Activated CD8-positive, alpha-beta T cell treated with anti-CD3 and anti-CD28 coated beads for 36 hours (primary cell): Measurements from ENCODE around the gene CABP7. TPM values are rescaled to one million over a fixed set of nuclear protein-coding genes. Genes with fewer than 3 reads are reported as not detected.

Experiments
- ATAC-seq: fragments of 200-7000 bp; cut with Tn5 transposase; one replicate; pipeline ENCODE4 v1.10.0; 2021; ENCODE audit warnings: mild to moderate bottlenecking, moderate library complexity
- CTCF ChIA-PET: fragments of 350-600 bp; sonication (Branson Sonifier 250); formaldehyde crosslinking; loops from one replicate; lab custom pipeline; 2021; ENCODE audit warnings: antibody characterized with exemption; lab: Charles Lee
- POLR2A ChIA-PET: fragments of 350-600 bp; sonication (Branson Sonifier 250); formaldehyde crosslinking; loops from one replicate; lab custom pipeline; 2021; ENCODE audit warnings: antibody characterized with exemption; lab: Charles Lee
- DNase-seq: peaks from one replicate; pipeline ENCODE4 v3.0.0-alpha.2; 2020
- H3K27ac Mint-ChIP-seq: one replicate; pipeline ENCODE4 v1.8.0; 2021; ENCODE audit warnings: mild to moderate bottlenecking, mixed read lengths
- H3K27me3 Mint-ChIP-seq: one replicate; pipeline ENCODE4 v1.8.0; 2021; ENCODE audit warnings: mixed read lengths
- H3K36me3 Mint-ChIP-seq: one replicate; pipeline ENCODE4 v1.8.0; 2021; ENCODE audit warnings: low read depth, mixed read lengths
- H3K4me1 Mint-ChIP-seq: one replicate; pipeline ENCODE4 v1.8.0; 2021; ENCODE audit warnings: low read depth, mixed read lengths
- H3K4me3 Mint-ChIP-seq: one replicate; pipeline ENCODE4 v1.8.0; 2021; ENCODE audit warnings: mild to moderate bottlenecking, moderate library complexity, mixed read lengths
- H3K9me3 Mint-ChIP-seq: one replicate; pipeline ENCODE4 v1.8.0; 2021; ENCODE audit warnings: mixed read lengths
- CTCF ChIP-seq: fragments of 200-600 bp; IDR thresholded peaks from one replicate; pipeline ENCODE4 v1.8.0; 2022; ENCODE audit warnings: antibody characterized with exemption, mild to moderate bottlenecking
- intact Hi-C: fragments of 100-400 bp; cut with micrococcal nuclease; formaldehyde crosslinking; loops from one replicate; pipeline ENCODE4 v1.10.0; 2022
- total RNA-seq, 2 experiments: library from RNA; stranded (reverse); gene quantifications; one replicate each; pipeline ENCODE4 v1.2.3, GENCODE V29; 2021

The CABP7 gene
- total RNA-seq, 2 experiments from 2014 or later, result 0.09 TPM; not detected in 1

DNA sequence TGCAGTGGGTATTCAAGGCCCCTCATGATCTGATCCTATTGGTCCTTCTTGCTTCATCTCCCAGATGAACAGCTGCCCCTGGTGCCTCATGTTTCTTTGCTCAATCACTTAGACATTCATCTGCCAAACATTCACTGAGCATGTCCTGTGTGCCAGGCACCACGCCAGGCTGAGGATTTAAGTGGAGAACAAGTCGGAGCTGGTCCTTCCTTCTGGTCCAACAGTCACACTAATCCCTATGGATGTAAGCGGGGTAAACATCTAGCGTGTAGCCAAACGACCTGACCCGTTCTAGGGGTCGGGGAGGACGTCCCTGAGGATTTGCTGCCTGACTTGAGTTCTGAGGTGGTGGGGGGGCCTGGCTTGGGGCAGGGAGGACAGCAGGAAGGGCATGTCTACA is 25.1 kb downstream of the CABP7 start:
- Mint-ChIP-seq H3K27ac (no peak overlapping the region), H3K27me3 (no peaks in the 10 kb centered on the region), H3K9me3 (no peaks in the 10 kb centered on the region), H3K4me1 (peaks cover 4% of the 10 kb centered on the region), H3K4me3 (no peak overlapping the region), H3K36me3 (peaks cover 8% of the 10 kb centered on the region)
- TF ChIP-seq CTCF, result no peak
- CTCF ChIA-PET, result interaction anchor here (1.0 kb wide), 1 partner anchor 344 kb away, joined by 4 read pairs; no protein-coding TSS in a partner anchor
- POLR2A ChIA-PET, result no interaction called here
- DNase-seq (no peak), ATAC-seq (no peak)
- intact Hi-C loops, result no loop called here

DNA sequence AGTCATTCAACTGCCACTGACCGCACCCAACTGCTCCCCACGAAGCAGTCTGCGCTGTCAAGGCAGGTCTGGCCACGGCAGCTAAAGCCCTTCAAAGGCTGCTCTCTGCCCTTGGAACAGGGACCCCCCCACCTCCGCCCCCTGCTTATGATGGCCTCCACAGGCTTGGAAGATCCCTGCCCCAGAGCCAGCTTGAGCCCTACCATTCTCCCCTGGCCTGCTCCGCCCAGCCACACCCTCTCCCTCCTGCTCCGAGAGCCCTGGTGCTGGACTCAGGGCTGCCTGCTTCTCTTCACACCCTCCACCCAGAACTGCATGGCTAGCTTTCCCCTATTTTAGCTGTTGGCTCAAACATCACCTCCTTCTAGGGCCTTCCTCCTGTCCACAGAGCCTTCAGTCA is 28.0 kb downstream of the CABP7 start:
- CTCF ChIA-PET, result no interaction called here

DNA sequence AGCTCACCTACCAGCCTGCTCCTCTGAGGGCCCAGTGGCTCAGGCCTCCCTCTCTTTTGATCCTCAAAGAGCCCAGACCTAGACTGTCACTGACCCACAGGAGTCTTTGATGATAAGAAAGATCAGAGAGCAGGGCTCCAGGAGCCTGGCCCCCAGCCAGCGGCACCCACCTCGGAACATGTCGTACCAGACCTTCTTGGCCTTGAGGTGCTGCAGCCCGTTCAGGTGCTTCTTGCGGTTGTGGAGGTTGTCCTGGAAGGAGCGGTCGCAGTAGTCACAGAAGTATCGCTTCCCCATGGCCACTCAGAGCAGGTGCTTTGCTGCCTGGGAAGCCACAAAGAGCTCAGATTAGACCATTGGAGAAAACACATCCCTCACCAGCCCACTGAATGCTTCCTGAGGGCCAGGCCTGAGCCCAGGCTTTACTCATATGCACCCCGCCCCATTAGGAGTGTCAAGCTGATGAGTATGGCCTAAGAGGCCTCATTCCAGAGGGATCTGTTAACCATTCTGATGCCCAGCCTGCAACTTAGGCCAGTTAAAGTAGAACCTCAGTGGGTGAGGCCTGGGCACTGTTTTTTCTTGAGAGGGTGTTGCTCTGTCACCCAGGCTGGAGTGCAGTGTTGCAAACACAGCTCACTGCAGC is 28.6 kb downstream of the CABP7 start:
- ATAC-seq, result no peak
- no peaks in the 10 kb centered on the region for H3K9me3 Mint-ChIP-seq
- TF ChIP-seq CTCF, result no peak
- intact Hi-C loops, result no loop called here
- DNase-seq, result no peak
- H3K27me3 Mint-ChIP-seq, result no peaks in the 10 kb centered on the region
- CTCF ChIA-PET, result no interaction called here
- POLR2A ChIA-PET, result no interaction called here
- no peak overlapping the region for H3K27ac Mint-ChIP-seq
- no peak overlapping the region for H3K4me3 Mint-ChIP-seq
- H3K4me1 Mint-ChIP-seq, result peaks cover 10% of the 10 kb centered on the region
- H3K36me3 Mint-ChIP-seq, result peaks cover 7% of the 10 kb centered on the region

More for the DNA sequence above, 28.0 kb downstream of the CABP7 start:
- Mint-ChIP-seq H3K27ac (no peak overlapping the region), H3K9me3 (no peaks in the 10 kb centered on the region), H3K36me3 (peaks cover 7% of the 10 kb centered on the region), H3K4me3 (no peak overlapping the region), H3K4me1 (peaks cover 10% of the 10 kb centered on the region), H3K27me3 (no peaks in the 10 kb centered on the region)
- POLR2A ChIA-PET, result no interaction called here
- DNase-seq, result no peak
- intact Hi-C loops, result no loop called here
- TF ChIP-seq CTCF, result no peak
- ATAC-seq, result no peak

DNA sequence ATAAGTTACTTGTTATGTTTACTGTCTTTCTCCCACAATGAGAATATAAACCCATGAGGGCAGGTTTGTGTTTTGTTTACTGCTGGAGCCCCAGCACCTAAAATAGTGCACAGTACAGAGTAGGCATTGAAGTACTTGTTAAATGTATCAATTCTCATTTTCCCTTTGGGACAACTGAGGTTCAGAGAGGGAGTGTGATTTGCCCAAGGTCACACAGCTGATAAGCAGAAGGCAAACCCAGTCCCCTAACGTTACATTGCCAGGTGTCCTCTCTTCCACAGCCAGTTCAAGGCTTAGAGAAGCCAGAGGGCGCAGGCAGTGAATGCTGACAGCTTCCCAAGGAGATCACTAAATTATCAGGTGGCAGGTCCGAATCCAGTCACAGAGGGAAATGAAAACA is 30.2 kb downstream of the CABP7 start:
- Mint-ChIP-seq H3K9me3 (no peaks in the 10 kb centered on the region), H3K27ac (peak overlapping the region; percentile 81), H3K27me3 (no peaks in the 10 kb centered on the region), H3K4me3 (no peak overlapping the region), H3K36me3 (peaks cover 6% of the 10 kb centered on the region), H3K4me1 (peaks cover 10% of the 10 kb centered on the region)
- intact Hi-C loops, result no loop called here
- POLR2A ChIA-PET, result no interaction called here
- no peak for TF ChIP-seq CTCF
- ATAC-seq, result no peak
- no peak for DNase-seq
- CTCF ChIA-PET, result interaction anchor here (0.9 kb wide), 1 partner anchor 48 kb away, joined by 3 read pairs; no protein-coding TSS in a partner anchor
